Liver (tissue), 9 donors: ENCODE data around the gene GPD2. TPM values are rescaled to one million over a fixed set of nuclear protein-coding genes. Genes with fewer than 3 reads are reported as not detected.

Source experiments
- DNase-seq: peaks from one replicate; pipeline ENCODE4 v3.0.0-alpha.2; 2017; ENCODE audit warnings: low spot score
- H3K27ac ChIP-seq, 2 donors: one replicate each; pipeline ENCODE4 v1.7.0; 2013; ENCODE audit warnings: inconsistent platforms in 2 of 2, low read length in 2 of 2, control low read depth in 1 of 2, low read depth in 1 of 2, mild to moderate bottlenecking in 1 of 2
- H3K27me3 ChIP-seq, 4 donors: one replicate each; pipeline versions ENCODE4 v1.6.1 to v1.7.0; 2013; ENCODE audit warnings: low read length in 3 of 4, inconsistent platforms in 1 of 4, mild to moderate bottlenecking in 1 of 4, moderate library complexity in 1 of 4; ENCODE audit not compliant: control insufficient read depth in 4 of 4, insufficient read depth in 4 of 4
- H3K36me3 ChIP-seq, 4 donors: one replicate each; pipeline versions ENCODE4 v1.6.1 to v1.7.0; 2013; ENCODE audit warnings: low read length in 3 of 4, mild to moderate bottlenecking in 3 of 4, low read depth in 1 of 4, moderate library complexity in 1 of 4; ENCODE audit not compliant: control insufficient read depth in 4 of 4, insufficient read depth in 3 of 4
- H3K4me1 ChIP-seq, 4 donors: one replicate each; pipeline versions ENCODE4 v1.6.1 to v1.7.0; 2013; ENCODE audit warnings: low read length in 3 of 4, mild to moderate bottlenecking in 3 of 4, moderate library complexity in 1 of 4; ENCODE audit not compliant: control insufficient read depth in 4 of 4, insufficient read depth in 4 of 4
- H3K4me3 ChIP-seq, 3 donors: one replicate each; pipeline versions ENCODE4 v1.6.1 to v1.7.0; 2013; ENCODE audit warnings: low read length in 3 of 3, control low read depth in 1 of 3, low read depth in 1 of 3, mild to moderate bottlenecking in 1 of 3
- H3K9ac ChIP-seq, 2 donors: one replicate each; pipeline ENCODE4 v1.7.0; 2013; ENCODE audit warnings: low read length in 2 of 2, mild to moderate bottlenecking in 2 of 2, moderate library complexity in 2 of 2, control low read depth in 1 of 2, low read depth in 1 of 2
- H3K9me3 ChIP-seq, 4 donors: one replicate each; pipeline versions ENCODE4 v1.6.1 to v1.7.0; 2013; ENCODE audit warnings: low read length in 3 of 4; ENCODE audit not compliant: control insufficient read depth in 4 of 4
- ATF3 ChIP-seq: IDR thresholded peaks from 2 replicates; pipeline ENCODE4 v1.6.1; 2016; ENCODE audit warnings: antibody characterized with exemption
- CTCF ChIP-seq: fragments of 150-350 bp; IDR thresholded peaks from 2 replicates; pipeline ENCODE4 v1.5.1; 2017; ENCODE audit warnings: improper control_type of control experiment, low read depth, low read length; ENCODE audit not compliant: missing input control
- FOXA1 ChIP-seq: IDR thresholded peaks from 2 replicates; pipeline ENCODE4 v1.6.1; 2016; ENCODE audit warnings: antibody characterized with exemption
- GABPA ChIP-seq, 2 donors: IDR thresholded peaks in 1 of 2; conservative IDR thresholded peaks in 1 of 2; 2 replicates each; pipeline ENCODE4 v1.6.1; 2016; ENCODE audit warnings: antibody characterized with exemption in 2 of 2, mild to moderate bottlenecking in 1 of 2, moderate library complexity in 1 of 2
- HNF4A ChIP-seq, 2 donors: conservative IDR thresholded peaks; 2 replicates each; pipeline ENCODE4 v1.6.1; 2016; ENCODE audit warnings: antibody characterized with exemption in 2 of 2, mild to moderate bottlenecking in 2 of 2
- NR2F2 ChIP-seq: IDR thresholded peaks from 2 replicates; pipeline ENCODE4 v1.6.1; 2016; ENCODE audit warnings: antibody characterized with exemption
- WGBS: extraction: QIAGEN DNeasy Blood & Tissue Kit; methylation state at CpG from one replicate; pipeline ENCODE4 v1.1.7; 2013; 5-methylcytosine and 5-hydroxymethylcytosine counted together
- polyA plus RNA-seq, 2 donors: library from polyadenylated mRNA; stranded (reverse) in 1 of 2; unstranded in 1 of 2; fragments of 200-250 nt in 1 of 2; fragments of >200 nt in 1 of 2; fragmentation: Nextera tagmentation in 1 of 2; extraction: Ambion mirVana in 1 of 2; gene quantifications; one replicate each; pipeline versions ENCODE4 v1.2.1 to v1.2.3, GENCODE V29; 2013 to 2015
- total RNA-seq, 2 donors: library from RNA; depleted of rRNA; stranded (reverse); fragments of >200 nt; gene quantifications; one replicate each; pipeline ENCODE4 v1.2.3, GENCODE V29; 2014
- TF ChIP-seq, protein P1 (sequence below): IDR thresholded peaks from 2 replicates; pipeline ENCODE4 v1.6.1; 2016; ENCODE audit warnings: antibody characterized with exemption, mild to moderate bottlenecking
- donor health status: healthy.
- donor health status: healthy.
- donor health status: healthy.
- donor health status: healthy.
- donor health status: healthy.

The GPD2 gene
- total and polyA plus RNA-seq, 4 donors, result 1.4 to 14.3 (median 6.1) TPM

DNA sequence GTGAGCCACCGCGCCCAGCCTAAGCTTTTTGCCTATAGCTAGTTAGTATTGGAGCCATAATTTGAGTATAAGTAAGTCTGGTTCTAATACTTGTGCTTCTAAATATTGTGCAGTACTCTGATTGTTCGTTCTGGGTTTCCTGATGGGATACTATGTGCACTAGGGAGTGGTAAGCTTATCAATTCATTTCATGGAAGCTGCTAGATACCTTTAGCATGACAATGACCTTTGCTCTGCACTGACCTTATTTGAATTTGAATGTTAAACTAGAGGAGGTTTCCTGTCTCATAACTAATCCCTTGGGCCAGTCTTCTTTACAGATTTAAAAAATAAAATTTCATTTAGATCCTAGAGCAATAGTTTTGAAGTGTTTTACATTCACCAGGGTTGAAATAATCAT is 125.1 kb downstream of the GPD2 start:
- 95% methylated on average over 3 of the region's 3 CpGs for WGBS
- Histone ChIP-seq H3K4me3 (no peak overlapping the region), H3K36me3 (peaks cover 0 to 5% (median 2%) of the 10 kb centered on the region in 4 donors), H3K9me3 (no peaks in the 10 kb centered on the region), H3K27ac (no peak overlapping the region), H3K27me3 (no peaks in the 10 kb centered on the region), H3K4me1 (no peaks in the 10 kb centered on the region), H3K9ac (no peak overlapping the region)
- TF ChIP-seq GABPA (IDR thresholded peaks at IDR 0.05 in 1 of 2, conservative IDR thresholded peaks at IDR 0.05 in 1 of 2), result no peak
- TF ChIP-seq HNF4A (conservative IDR thresholded peaks at IDR 0.05), result no peak
- TF ChIP-seq NR2F2, result no peak
- TF ChIP-seq, protein P1, sequence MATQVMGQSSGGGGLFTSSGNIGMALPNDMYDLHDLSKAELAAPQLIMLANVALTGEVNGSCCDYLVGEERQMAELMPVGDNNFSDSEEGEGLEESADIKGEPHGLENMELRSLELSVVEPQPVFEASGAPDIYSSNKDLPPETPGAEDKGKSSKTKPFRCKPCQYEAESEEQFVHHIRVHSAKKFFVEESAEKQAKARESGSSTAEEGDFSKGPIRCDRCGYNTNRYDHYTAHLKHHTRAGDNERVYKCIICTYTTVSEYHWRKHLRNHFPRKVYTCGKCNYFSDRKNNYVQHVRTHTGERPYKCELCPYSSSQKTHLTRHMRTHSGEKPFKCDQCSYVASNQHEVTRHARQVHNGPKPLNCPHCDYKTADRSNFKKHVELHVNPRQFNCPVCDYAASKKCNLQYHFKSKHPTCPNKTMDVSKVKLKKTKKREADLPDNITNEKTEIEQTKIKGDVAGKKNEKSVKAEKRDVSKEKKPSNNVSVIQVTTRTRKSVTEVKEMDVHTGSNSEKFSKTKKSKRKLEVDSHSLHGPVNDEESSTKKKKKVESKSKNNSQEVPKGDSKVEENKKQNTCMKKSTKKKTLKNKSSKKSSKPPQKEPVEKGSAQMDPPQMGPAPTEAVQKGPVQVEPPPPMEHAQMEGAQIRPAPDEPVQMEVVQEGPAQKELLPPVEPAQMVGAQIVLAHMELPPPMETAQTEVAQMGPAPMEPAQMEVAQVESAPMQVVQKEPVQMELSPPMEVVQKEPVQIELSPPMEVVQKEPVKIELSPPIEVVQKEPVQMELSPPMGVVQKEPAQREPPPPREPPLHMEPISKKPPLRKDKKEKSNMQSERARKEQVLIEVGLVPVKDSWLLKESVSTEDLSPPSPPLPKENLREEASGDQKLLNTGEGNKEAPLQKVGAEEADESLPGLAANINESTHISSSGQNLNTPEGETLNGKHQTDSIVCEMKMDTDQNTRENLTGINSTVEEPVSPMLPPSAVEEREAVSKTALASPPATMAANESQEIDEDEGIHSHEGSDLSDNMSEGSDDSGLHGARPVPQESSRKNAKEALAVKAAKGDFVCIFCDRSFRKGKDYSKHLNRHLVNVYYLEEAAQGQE, result no peak
- no peak for DNase-seq

DNA sequence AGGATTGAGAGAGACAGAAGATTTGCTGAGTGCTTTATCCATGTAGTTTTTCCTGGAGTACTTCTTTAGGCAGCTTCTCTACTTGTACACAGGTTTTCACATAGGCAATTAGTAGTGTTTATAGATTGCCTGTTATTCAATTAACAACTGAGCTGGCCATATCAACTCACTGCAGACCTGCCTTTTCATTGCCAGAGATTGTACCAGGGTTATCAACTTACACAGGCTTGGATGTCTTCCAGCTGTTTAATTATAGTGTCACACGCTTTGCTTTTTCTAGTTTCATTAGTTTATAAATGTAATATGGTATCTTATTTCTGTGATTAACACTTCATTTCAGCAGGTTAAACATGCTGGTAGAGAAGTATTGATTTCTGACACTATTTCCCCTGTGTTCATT is 125.9 kb downstream of the GPD2 start:
- H3K9ac ChIP-seq, result no peak overlapping the region
- 71% methylated on average over 1 of the region's 1 CpG for WGBS
- no peaks in the 10 kb centered on the region for H3K9me3 ChIP-seq
- DNase-seq, result no peak
- no peaks in the 10 kb centered on the region for H3K4me1 ChIP-seq
- H3K27me3 ChIP-seq, result no peaks in the 10 kb centered on the region
- no peak overlapping the region for H3K27ac ChIP-seq
- no peak for TF ChIP-seq FOXA1
- no peak overlapping the region for H3K4me3 ChIP-seq
- H3K36me3 ChIP-seq, result peaks cover 0 to 5% (median 2%) of the 10 kb centered on the region in 4 donors

DNA sequence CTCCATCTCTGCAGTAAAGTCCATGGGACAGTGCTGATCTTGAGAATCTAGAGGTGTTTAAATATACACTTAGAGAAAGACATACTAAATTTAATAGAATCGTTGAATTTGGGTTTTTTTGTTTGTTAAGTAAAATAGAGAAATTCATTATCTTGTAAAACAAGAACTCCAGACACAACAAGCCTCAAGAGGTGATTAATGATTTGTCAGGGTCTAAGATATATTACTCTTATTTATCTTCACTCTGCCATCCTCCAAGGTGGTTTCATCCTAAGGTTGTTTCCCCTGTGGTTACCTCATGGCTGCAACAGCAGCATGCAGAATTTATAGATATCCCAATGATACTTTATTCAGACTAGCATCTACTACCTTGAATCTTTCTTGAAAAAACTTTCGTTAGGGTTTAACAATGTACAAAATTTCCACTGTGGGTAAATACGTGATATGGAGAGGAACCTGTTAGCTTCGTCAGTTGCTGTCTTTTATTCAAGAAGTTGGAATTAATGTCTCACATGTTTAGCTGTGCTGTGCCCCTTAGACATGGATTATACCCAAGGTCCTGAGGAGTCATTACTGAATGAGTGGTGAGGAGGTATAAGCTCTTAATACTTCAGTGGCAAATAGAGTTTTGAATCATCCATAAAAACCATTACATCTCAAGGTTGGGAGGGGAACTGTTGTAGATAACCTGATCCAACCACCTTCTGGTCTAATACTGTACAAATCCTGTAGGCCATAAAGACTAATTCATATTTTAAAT is 128.0 kb downstream of the GPD2 start:
- Histone ChIP-seq H3K4me1 (no peaks in the 10 kb centered on the region), H3K9me3 (no peaks in the 10 kb centered on the region), H3K27me3 (no peaks in the 10 kb centered on the region), H3K27ac (no peak overlapping the region), H3K36me3 (no peaks in the 10 kb centered on the region), H3K9ac (no peak overlapping the region), H3K4me3 (no peak overlapping the region)
- 97% methylated on average over 4 of the region's 4 CpGs for WGBS
- DNase-seq, result no peak
- TF ChIP-seq FOXA1, result no peak
- TF ChIP-seq ATF3, result no peak
- TF ChIP-seq CTCF, result no peak
